GM18907 (cell line): ENCODE measurements around the gene HDAC9.
"Not testable (repeated sequence)": the region's sequence is repeated elsewhere in the genome, so short reads cannot be mapped to it uniquely, and the experiment has no call there.

Experiments
- ATAC-seq: cut with Tn5 transposase; IDR thresholded peaks from one replicate; pipeline ENCODE4 v1.9.1; 2021; ENCODE audit warnings: mild to moderate bottlenecking, moderate library complexity; ENCODE audit not compliant: unreplicated experiment

The HDAC9 gene

DNA sequence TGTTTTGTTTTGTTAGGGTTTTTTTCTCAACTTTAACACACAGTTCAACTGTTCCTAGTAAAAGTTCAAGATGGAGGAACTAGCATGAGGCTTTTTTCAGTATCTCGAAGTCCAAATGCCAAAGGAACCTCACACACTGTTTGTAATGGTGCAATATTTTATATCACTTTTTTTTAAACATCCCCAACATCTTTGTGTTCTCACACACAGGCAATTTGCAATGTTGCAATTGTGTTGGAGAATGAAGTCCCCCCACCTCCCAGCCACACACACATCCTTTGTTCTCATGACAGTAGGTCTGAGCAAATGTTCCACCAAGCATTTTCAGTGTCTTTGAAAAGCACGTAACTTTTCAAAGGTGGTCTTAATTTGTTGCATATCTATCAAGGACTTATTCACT, 501.0 kb downstream of the HDAC9 start:
- no peak for ATAC-seq

DNA sequence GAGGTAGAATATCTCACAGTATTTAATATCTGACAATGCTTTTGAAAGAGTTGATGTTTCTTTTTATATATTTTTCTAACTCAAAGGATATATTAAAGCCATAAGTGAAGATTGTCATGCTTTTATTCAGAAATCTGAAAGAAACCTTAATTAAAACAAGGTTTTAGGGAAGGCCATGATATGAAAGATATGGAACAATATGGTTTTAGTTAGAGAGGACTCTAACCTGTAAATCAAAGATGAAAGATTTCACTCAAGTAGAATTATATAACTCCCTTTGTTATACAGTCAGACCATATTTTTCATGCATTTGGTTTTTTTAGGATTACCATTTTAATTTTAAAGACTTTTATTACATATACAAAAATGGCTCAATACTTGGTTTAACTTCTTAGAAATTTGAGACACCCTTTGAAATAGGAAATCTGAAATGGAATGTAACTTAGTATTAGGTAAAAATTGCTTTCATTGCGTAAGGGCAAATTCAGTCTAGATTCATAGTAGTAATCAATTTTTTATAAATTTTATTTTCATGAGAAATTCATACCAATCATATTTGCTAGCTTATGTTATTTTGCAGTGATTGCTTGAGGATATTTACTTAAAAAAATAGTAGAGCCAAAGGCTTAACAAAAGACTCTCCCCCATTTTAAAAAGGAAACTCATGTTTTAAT, 502.1 kb downstream of the HDAC9 start:
- ATAC-seq: no peak

DNA sequence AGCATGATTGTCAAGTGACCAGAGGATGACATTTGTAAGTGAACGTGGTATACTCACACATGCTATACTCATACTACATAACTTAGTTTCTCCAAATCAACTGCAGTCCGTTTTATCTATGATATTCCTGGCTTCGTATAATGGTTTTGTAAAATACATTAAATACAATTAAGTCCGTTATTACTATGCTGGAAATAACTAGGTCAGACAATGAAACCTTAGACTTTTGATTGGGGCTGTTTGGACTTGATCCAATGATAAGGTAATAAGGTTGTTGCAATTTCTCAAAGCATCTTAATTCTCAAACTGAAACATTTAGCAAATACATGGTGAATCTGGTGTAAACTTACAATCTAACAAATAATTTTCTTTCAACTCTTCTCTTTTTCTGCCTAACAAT, 504.9 kb downstream of the HDAC9 start:
- no peak for ATAC-seq

DNA sequence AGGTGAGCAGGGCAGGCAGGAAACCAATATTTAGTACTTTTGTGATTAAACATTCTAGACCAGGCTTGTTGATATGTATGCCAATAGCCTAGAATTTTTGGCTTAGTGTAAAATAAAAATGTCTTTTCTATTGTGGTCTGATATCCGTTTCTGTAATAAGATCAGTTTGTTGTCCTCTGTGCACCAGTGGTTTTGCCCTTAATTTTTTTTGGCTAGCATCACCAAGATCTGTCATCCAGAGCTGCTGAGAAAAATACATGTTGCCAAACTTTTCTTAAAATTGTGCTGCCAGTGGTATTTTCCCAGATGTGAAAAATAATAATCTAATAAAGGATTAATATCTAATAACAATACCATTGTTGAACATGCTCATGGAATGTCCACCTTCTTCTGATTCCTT, 506.3 kb downstream of the HDAC9 start:
- no peak for ATAC-seq

DNA sequence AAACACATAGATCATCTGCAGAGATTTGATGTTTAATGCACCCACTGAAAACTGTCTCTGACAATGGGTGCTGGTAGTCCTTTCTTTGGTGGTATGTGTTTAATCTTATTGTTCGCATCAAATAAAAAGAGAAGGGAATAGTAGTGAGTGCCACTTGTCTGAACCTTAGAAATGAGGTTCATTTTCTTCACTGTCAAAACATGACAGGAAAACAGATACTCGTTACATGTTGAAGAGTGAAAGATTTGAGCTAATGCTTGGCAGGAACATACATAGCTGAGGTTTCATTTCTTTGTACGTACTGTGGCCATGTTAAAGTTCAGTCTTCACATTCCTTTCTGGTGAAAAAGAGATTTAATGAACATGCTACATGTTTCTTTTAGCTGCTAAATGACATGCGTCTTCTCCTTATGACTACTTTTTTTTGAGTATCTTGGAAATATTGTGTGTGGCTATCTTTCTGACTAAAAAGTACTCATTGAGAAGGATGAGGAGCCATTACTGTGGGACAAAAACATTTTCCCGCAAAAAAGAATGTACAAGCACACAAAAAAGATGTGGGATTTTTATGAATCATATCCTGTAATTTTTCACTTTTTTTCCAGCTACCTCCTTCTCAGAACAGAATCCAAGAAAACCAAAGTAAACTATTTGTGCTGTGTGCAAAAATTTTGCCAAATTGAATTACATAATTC, 513.8 kb downstream of the HDAC9 start:
- ATAC-seq: no peak

DNA sequence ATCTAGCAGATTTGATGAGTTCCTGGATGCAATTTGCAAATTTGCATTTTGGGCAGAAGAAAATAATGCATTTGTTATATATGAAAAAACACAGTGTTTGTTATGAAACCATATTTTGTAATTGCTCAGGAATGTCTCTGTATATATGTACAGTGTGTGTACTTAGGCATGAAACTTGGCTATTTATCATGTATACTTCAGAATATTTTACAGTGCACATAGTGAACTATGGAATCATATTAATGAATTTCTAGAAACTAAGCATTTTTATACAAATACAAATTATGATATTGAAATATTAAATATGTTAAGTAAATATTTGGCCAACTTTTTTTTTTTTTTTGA, 514.4 kb downstream of the HDAC9 start:
- ATAC-seq: no peak

DNA sequence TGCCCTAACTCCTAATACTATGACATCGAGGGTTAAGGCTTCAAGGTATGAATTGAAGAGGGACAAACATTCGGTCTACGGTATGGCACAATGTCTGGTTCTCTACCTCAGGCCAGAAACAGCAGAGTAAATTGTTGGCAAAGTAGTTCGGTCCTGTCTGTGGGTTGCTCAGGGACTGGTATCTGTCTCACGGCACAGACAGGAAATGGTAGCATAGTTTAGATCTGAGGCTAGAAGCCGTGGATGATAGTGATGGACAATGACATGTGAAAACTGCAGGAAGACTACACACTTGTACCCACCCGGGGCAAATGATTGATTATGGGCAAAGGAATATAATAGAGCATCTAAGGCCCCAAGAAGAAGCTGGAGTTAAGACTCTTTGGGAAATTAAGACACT, 515.7 kb downstream of the HDAC9 start:
- no peak for ATAC-seq

DNA sequence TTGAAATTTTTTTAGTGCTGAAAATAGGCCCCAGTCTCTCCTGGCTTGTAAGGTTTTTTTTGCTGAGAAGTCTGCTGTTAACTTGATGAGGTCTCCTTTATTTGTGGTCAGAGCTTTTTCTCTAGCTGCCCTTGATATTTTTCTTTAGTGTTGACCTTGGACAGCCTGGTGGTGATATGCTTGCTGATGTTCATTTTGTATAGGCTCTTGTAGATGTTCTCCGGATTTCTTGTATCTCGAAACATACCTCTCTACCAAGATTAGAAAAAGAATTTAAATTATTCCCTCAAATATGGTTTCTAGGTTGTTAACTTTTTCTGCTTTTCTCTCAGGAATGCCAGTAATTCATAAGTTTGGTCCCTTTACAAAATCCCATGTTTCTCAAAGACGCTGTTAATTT, 519.5 kb downstream of the HDAC9 start:
- ATAC-seq: no peak

DNA sequence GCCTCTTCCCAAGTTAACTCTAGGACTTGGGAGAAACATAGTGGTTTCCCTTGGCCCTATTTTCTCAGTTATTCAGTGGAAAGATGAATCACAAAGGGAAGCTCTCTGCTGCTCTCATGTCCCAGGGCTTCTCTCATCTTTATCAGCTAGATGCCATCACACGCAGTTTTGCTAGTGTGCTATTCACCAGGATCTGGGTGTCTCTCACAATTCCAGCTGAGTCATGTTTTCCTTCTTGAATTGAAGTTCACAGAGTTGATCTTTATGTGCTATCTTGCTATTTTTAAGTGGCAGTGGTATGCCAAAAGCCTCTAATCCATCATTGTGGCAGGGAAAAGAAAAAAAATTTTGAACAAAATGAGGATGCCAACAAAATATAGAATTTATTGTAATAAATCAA, 520.6 kb downstream of the HDAC9 start:
- no peak for ATAC-seq

DNA sequence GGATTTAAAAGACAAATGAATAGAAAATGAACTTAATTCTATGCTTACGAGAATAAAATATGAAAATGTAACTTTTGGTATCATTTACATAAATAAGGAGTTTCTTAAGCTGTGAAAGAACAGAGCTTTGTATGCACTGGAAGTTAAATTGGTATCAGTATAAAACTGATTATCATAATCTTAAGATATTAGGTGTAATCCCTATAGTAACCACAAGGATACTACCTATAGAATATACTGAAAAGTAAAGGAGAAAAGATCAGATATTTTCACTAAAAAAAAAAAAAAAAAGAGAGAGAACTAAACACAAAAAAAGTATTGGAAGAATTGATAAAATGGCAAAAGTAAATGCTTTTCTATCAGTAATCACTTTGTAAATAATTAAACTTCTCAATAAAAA, 521.8 kb downstream of the HDAC9 start:
- ATAC-seq: no peak

DNA sequence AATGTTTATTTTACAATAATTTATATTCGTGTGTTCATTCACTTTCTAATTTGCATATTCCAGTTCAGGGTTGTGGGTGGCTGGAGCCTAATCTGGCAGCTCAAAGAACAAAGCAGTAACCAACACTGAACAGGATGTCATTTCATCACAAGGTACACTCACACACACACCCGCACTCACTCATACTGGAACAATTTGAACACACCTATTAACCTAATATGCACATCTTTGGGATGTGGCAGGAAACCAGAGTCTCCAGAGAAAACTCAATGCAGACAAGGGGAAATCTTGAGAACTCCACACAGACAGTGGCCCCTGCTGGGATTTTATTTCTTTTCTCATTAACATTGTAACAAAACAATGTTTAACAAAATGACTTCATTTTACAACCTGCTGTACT, 524.5 kb downstream of the HDAC9 start:
- no peak for ATAC-seq

DNA sequence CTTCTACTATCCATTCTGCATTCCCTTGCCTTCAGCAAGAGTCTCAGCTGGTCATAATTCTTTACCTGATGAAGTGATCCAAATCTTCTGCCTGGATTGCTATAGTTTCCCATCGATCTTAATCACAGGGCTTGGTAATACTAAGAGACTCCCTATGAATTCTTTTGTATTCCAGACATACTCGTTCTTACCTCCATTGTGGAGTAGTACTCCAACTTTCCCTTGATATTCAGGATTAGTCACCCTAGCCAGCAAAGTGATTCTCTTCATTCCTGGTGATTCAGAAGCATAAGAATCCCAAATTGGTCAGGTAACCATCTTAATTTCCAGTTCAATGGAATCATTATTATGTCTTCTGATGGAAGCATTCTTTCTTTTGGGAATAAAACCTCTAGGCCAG, 525.2 kb downstream of the HDAC9 start:
- no peak for ATAC-seq

DNA sequence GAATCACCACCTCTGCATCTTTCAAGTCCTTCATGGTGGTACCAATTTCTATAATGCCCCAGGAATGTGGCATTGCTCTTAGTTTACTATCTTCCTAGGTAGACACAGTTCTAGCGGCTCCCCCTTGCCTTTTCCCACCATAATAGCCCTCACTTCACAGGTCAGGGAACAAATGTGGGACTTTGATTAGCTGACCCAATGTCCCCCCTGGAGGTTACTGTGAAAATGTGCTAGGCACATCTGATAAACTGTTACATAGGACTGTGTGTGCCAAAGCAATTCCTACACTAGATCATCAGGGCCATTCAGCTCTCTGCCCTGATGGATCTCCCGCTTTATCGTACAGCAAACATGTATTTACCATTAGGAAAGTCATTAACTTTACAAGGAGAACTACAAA, 527.9 kb downstream of the HDAC9 start:
- ATAC-seq: no peak

DNA sequence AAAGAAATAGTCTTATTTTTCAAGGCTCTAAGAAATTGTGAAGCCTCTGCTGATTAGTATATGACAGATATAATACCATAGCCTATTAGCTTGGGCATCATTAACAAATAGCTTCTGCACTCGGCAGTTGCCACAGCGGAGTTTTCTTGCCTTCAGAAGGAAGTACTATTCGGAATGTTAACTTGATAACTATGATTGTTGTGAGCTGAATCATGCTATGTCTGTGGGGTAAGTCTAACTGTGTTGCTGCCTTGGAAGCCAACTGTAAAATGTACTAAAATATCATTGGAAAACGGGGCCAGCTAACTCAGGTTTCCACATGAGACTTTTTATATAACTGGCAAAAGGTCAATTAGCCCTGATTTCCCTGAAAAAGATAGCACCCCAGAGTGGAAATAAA, 528.7 kb downstream of the HDAC9 start:
- ATAC-seq: no peak

DNA sequence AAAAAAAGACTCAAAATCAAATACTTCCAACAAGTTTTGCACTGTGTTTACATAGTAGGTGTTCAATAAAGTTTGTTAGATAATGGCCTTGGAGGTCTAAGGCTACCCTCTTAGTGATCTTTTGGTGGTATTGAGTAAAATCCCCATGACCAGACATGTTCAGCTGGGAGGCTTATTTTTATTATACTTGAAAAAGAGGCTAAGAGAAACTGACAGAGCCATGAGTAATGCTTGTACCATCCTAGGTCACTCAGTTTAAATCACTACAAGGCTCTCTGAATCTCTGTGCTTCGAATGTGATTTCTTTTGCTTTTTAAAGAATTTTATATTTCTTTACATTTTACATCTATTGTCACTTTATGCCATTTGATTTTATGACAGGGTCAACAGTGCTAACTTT, 531.3 kb downstream of the HDAC9 start:
- ATAC-seq: no peak

DNA sequence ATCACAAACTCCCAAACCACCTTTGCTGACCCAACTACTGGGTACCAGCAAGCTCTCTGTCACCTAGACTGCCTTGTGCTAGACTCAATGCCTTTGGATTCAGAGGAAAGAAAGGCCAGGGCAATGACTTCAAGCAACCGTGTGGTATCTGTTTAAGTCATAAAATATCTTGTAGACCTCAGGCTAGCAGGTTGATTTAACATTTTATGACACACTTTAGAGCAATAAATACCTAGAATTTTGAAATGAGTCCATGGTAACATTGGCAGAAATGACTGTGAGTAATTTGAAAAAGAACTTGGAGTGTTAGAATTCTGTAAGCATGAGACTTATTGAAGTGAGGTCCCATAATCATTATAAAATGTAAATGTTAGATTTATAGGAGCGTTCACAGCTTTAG, 534.7 kb downstream of the HDAC9 start:
- no peak for ATAC-seq

DNA sequence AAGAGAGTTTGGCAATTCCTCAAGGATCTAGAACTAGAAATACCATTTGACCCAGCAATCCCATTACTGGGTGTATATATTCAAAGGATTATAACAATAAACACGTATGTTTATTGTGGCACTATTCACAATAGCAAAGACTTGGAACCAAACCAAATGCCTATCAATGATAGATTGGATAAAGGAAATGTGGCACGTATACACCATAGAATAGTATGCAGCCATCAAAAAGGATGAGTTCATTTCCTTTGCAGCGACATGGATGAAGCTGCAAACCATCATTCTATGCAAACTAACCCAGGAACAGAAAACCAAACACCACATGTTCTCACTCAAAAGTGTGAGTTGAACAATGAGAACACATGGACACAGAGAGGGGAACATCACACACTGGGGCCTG, 537.4 kb downstream of the HDAC9 start:
- not testable (repeated sequence) for ATAC-seq

DNA sequence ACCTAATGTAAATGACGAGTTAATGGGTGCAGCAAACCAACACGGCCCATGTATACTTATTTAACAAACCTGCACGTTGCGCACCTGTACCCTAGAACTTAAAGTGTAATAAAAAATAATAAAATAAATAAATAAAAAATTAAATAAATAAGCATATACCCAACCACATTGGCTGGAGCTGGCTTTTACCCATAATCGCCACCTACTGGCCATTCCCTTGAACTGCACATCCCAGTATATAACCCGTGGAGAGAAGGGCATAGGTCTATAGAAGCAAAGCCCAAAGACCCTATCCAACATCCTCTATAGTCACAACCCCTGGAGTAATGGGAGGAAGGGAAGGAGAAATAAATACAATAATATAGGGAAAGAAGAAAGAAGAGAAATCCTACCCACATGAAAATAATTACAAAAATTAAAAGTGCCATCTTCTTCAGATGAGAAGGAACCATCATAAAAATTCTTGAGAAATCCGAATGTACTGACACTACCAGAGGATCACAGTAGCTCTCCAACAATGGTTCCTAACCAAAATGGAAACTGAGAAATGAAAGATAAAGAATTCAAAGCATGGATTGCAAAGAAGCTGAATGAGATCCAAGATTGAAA, 556.3 kb downstream of the HDAC9 start:
- peak; percentile 87 for ATAC-seq
